Globus pallidus (tissue), 1 donor: Measurements from ENCODE around the gene MTCH1.
"Not testable (repeated sequence)": the region's sequence is repeated elsewhere in the genome, so short reads cannot be mapped to it uniquely, and the experiment has no call there.

Experiments used
- DNase-seq: peaks from one replicate; pipeline ENCODE4 v3.0.0-alpha.2; 2015; ENCODE audit warnings: low spot score

MTCH1 gene

DNA sequence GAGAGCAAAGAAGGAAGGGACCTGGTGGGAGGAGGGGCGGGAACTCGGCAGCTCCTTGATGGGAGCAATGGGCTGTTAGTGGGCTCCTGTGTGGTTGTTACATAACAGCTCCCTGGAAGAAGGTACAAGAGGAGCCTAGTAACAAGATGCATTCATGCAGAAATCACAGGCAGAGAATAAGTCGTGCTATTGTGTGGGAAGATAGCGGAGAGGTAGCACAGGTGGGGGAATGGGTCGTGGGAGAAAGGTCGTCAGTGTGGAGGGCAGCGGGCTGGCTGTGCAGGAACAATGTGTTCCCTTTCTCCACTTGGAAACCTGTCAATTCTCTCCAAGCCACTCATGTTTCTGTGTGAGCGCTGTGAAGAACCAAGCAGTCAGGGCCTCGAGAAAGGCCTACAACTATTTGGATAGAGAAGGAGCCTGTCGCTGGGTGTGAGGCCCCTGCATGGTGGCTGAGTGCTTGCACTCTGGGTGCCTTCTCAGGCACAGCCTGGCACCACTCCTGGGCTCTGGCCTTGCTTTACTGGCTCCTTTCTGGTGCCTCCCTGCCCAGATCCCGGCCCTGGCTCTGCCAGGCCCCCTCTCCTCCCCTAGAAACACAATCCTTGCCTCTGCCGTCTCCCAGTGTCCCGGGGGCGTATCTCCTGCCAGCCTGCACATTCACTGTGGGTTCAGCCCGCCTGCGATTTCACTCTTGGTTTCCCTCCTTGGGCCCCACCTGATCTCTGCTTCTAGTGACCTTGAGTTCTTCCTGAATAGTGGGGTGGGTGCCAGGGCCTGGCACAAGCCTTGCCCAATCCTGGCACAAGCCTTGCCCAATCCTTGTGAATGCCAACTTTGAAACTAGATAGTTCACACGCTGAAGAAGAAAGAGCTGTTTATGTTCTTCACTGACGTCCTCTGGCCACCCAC, 12.1 kb upstream of the MTCH1 start:
- DNase-seq, result peak; percentile 81

DNA sequence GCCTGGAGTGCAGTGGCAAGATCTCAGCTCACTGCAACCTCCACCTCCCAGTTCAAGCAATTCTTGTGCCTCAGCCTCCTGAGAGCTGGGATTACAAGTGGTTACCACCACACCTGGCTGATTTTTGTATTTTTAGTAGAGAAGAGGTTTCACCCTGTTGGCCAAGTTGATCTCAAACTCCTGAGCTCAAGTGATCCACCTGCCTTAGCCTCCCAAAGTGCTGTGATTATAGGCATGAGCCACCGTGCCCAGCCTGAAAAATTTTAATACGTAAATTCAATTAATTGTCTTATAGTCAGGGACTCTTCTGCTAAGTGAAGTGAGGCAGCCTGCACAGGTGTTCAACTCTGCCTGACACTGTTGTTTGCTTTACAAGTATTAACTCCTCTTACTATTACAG, 4.4 kb upstream of the MTCH1 start:
- DNase-seq, result not testable (repeated sequence)

DNA sequence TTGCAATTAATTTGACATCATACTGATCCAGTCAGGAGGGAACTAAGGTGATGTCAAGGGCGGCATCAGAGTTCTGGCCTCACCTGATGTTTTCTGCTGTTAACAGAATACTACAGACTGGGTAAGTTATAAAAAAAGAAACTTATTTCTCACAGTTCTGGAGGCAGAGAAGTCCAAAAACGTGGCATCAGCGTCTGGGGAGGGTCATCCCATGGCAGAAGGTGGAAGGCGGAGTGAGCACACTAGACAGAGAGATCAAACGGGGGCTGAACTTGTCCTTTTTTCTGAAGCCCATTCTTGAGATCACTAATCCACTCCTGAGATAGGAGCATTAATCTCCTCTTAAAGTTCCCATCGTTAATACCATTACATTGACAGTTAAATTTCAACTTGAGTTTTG, 3.3 kb upstream of the MTCH1 start:
- DNase-seq, result no peak

DNA sequence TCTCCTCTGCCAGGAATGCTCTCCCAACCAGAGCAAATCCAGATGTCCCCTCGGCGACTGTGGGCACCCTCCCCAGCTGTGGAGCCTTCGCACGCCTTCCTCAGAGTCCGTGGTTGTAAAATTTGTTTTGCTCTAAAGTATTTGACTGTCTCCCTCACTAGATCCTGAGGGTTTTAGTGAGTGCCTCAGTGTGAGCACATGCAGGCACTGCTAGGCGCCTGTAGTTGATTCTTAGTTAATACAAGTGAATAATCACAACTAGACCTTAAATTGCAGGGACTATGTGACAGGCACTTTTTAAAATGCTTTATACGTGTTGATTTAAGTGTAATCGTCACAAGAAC, 680 bp upstream of the MTCH1 start:
- DNase-seq, result no peak

DNA sequence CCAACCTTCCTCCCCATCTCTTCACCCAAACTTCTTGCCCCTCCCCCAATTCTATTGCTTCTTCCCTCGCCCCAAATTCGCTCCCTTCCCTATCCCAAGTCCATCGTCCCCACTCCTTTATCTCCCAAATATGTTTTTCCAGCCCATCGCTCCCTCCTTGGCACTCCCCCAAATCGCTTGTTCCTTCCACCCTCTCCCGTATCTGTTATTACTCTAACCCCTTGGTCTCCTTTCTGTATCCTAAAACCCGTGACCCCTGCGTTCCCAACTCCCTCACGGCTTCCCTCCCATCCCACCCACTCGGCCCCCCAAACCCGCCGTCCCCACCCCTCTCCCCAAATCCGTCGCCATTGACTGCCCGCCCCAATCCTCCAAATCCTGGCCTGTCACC, 584 bp downstream of the MTCH1 start:
- no peak for DNase-seq

DNA sequence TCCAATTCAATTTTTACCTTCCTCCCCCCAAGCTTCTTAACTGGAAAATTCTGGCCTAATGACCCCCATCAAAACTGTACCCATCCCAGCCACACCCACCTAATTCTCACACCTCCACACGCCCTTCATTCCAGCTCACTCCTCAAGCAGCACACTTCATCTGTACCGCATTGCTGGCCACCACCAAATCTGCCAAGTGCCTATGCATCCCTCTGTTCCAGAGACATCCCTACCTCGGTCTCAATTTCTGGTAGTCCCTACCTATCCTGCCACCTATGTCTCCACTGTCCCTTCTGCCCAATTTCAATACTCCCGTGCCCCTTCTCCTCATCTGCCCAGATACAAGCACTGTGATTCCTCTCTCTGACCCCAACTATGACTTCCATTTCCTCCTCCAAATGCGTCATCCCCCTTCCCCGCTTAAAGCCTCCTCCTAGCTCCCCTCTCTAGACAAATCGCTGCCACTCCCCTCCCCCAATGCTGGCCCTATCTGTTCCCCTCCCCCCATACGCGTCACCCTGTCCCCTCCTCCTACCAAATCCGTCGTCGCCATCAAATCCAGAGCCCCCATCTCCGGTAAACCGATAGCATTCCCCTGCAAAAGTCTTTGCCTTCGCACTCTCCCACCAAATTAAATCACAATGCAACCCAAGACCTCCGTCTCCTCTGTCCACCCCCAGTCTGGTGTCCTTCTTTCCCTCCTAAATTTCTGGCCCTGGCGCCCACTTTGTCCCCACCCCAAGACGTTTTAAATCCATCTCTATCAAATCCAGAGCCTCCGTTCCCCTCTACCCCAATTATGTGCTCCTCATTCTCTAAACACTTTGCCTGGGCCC, 1.2 kb downstream of the MTCH1 start:
- no peak for DNase-seq

DNA sequence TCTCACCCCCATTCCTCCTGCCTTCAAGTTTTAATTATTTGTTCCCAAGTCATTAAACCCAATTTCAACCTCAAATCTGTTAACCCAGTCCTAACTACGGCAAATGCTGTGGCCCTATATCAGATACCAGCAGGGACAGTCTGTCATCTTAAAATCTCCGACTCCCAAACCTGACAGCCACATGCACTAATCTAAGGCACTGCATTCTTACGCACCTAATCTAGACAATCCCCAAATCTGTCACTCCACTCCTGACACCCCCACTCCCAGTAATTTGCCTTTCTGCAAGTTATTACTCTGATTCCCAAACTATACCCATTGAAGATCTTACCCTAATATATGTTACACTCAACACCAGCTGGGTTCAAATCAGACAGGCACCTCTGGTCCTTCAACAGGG, 2.5 kb downstream of the MTCH1 start:
- DNase-seq, result no peak

DNA sequence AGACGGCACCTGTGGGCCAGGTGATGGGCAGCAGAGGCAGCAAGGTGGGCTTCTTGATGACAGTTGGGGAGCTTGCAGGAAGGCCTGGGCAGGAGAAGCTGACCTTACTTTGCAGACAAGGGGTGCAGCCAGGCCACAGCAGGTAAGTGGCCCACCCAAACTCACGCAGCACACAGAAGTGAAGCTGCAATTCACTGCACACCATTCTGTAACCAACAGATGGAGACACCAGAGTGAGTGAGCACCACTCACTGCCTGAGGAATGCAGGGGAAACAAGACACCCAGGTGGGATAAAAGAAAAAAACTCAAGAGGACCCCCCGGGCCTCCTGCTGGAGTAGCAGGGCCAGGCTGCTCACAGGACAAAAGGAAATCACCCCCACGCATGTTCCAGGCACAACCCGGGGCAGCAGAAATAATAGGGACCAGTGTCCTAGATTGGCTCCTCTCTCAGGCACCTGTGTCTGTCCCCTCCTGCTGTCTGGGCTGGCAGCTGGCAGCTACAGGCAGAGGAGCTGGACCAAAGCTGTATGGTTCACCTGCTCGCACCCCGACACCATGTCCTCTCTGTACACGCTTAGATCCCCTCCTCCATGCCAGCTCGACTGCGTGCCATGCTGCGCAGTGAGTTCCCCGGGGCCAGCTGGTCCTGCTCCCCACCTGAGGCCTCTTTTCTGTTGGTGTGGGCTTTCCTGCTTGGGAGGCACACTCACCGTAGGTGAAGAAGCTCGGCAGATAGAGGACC, 4.9 kb downstream of the MTCH1 start:
- no peak for DNase-seq

DNA sequence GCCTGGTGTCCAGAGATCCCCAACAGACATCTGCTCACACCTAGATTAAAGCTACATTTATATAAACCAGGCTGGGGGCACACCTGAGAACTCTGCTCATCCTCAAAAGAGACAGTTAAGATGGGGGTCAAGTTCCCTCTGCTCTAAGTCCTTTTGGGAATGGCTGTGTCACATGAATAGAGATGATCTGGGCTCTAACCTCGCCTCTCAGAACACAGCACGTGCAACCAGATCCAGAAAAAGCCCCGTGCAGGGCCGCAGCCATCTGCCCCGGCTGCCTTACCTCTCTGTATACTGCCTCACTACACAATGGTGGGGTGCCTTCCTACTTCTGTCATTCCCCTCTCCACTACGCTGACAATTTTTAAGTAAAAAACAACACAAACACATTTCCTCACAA, 5.9 kb downstream of the MTCH1 start:
- no peak for DNase-seq

DNA sequence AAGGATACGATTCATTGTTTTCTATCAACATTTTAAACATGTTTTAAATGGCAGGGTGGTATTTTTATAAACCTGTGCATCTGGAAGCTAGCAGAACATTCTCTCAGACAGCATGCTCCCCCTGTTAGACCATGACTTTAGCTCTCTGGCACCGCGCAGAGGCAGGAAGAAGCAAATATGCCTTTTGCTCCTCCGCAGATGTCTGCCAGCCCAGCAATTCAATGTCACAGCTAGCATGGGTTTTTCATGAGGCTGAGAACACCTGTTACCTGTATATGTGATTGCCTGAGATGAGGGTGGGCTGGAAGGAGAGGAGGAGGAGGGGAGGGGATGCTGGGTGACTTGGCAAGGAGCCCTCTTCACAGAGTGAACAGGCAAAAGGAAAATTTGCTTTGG, 6.7 kb downstream of the MTCH1 start:
- peak; percentile 89 for DNase-seq

DNA sequence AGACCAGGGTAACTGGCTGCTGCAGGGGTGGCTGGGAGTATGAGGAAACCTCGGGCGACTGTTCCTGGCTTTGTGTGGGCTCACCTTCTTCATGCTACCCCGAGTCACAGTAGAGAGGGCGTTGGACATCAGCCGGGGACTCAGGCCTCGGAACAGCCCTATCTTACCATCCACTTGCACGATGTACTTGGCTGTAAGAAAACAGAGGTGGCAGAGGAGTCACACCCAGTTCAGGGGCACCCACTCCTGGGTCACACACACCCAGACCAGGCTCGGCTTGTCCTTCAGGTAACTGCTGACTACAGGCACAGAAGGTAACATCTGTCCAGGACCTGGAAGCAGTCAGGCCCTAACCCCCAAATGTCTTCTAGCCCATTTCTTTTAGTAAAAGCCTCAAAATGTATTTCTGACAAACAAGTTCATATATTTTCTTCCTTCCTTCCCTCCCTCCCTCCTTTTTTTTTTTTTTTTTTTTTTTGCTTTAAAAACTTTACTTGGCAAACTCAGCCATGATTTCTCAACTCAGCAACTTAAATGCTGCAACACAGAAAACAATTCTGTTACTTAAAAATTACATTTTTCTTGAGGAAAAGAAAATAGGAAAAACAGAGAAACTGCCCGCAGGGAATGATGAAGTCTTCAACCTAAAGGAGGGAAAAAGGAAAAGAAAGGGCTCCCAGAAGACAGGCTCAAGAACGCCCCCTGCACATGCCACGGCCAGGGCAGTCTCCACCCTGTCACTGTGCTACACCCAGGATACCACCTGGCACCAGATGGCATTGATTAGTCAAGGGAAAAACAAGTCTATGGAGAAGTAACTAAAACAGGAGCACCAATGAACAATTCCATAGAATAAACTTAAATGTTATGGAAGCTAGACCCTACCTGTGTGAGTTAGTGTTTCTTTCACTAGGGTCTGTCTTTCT, 7.3 kb downstream of the MTCH1 start:
- DNase-seq, result no peak

DNA sequence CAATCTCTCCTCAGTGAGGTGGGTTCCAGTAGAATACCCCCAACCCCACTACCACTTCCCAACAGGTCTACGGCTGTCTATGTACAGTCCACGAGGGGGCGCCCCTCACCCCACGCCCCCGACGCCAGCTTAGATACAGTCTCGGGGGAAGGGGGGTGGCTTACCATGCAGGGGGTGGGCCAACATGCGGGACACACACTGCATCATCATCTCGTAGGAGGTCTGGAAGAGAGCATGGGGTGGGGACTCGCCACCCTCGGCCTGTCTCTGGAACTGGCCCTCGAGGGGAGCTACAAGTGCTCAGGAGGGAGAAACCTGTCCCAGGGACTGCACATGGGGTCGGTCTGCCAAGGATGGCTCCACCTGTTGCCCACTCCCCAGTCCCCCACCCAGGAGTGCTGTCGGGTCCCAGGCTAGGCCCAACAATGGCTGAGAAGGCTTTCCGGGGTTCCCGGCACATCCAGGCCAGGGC, 8.5 kb downstream of the MTCH1 start:
- no peak for DNase-seq

DNA sequence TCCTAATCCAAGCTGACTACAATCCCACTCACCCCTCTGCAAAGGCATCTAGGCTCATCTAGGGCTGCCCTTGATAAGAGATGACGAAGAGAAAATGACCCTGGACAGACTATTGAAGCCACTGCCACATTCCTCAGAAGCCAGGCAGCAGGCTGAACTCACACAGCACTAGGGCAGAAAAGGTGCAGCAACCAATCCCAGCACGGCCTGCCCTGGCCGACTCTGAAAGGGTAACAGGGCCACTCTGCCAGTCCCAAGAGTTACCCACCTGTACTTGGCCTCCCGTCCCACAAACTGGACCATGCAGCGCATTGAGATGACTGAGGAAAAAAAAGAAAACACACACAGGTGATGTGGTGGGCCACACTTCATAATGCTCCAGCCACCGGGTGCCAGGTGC, 9.1 kb downstream of the MTCH1 start:
- DNase-seq, result no peak

DNA sequence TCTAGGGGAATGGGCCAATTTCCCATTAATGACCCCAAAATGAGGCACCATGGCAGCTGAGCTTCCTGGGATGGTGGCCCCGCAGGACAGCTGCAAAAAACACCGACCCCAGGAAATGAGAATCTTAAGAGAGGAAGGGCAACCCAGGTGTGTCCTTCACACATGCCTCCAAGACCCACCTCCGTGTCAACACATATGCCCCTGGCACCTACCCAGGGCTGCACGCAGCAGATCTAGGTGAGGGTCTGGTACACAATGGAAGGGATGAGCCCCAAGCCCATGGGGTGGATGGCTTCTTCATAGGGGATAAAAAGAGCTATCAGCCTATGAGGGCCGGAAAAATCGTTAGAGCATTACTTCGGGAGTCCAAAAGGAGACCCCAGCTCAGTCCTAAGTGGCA, 9.5 kb downstream of the MTCH1 start:
- DNase-seq, result no peak

DNA sequence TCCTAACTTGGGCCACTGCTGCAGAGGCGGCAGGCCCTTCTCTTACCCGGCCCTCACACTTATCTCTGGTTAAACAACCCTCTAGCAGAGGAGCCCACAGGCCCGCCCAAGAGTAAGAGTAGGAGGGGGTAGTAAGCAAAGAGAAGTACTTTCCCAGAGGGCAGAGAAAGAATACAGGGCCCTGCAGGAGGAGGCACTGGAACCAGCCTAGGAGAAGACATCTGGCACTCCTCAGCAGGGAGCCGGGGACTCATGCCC, 10.1 kb downstream of the MTCH1 start:
- no peak for DNase-seq

DNA sequence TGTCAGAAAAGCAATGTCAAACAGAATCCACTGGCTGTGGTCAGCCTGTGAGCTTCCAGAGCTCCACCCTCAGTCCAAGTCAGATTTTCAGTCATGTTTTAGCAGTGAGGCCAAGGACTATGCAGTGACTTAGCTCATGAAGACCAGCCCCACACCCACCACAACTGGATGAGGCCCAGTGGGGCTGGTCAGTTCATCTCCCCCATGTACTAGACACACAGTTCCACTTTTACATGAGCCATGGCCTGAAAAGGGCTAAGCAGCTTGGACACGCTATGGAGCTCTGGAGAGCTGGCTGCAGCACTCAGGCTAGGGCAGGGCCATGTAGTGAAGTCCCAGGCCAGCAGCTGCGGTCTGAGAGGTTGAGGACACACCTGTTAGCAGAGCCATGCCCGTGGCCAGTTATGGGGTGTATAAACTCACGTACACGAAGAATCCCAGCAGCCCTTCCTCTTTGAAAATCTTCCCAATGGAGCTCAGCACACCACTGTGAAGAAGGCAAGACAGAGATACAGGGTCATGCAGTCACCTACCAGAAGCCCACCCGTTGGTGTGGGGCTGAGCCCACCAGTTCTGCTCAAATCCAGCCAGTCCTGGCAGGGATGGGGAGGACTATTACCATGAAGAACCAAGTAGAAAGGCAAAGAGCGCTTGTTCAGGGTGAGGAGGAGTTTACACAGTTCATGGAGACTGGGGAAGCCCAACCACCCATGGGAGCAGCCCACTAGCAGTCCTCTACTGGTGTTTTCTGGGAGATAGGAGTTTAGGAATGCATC, 10.6 kb downstream of the MTCH1 start:
- no peak for DNase-seq

DNA sequence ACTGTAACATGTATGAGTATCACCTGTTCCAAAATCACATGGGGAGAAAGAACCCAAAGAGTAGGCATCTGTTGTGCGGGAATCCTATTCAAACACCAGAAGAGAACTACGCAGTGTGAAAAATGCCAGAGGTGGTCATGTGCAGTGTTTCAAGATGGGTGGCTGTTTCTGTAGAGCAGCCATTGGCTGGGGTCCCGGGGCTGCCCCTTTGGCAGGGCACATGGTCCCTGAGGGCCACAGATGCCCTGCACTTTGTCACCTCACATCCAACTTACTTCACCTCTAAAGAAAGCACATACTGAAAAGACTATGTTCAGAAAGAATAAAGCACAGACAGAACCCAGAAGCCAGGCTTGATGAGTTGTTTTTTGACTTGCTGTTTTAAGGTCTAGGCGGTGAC, 12.3 kb downstream of the MTCH1 start:
- no peak for DNase-seq

DNA sequence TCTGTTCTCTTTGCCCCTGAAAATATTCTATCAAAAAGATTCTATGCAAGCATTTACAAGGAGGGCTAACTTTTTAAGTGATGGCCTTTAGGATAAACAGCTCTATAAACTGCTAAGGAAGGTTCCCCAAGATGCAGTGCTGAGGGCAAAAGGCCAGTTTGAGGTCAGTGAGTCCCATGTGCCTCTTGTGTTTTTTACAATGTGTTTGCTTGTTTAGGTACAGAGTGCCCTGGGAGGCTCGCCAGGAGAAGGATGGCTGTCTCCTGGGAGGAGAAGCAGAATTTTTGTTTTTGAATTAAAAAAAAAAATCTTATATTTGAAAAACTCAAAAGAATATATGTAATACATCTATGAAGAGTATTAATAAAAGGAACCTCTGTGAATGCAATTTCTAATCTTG, 12.8 kb downstream of the MTCH1 start:
- DNase-seq, result no peak

DNA sequence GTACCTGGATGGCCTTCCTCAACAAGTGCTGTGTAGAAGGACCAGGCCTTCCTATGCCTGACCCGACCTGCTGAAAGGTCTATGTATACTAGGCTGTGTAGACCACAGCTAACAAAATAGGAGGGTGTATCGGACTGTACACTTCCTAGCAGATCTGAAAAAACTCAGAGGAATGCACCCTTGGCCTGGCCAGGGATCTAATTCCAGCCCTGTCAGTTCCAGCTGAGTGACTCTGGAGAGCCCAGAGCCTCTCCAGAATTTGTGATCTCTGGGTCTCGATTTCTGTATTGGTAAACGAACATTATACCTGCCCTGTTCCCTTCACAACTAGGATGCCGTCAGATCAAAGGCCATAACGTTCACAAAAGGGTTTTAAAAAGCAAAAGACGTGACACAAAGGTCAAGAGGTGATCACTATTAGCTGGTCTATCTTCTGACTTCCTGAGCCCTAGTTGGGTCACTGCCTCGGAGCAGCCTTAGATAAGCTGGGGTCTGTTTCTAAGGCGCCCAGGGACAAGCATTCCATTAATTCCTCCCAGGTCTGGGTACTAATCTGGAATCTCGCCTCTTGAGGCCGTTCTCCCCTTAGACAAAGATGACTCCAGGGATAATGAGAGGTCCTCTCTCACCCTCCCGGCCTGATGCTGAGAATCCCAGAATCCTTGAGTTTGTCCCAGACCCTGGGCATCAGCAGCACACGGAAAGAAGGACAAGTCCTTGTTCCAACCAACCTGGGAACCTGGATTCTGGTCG, 13.9 kb downstream of the MTCH1 start:
- no peak for DNase-seq
